ENCODE measurements around the gene WDFY2.

GRCh38 chr13:51659276-51660127 lies 75.2 kb downstream of the WDFY2 start:
- TF ChIP-seq, protein P1, sequence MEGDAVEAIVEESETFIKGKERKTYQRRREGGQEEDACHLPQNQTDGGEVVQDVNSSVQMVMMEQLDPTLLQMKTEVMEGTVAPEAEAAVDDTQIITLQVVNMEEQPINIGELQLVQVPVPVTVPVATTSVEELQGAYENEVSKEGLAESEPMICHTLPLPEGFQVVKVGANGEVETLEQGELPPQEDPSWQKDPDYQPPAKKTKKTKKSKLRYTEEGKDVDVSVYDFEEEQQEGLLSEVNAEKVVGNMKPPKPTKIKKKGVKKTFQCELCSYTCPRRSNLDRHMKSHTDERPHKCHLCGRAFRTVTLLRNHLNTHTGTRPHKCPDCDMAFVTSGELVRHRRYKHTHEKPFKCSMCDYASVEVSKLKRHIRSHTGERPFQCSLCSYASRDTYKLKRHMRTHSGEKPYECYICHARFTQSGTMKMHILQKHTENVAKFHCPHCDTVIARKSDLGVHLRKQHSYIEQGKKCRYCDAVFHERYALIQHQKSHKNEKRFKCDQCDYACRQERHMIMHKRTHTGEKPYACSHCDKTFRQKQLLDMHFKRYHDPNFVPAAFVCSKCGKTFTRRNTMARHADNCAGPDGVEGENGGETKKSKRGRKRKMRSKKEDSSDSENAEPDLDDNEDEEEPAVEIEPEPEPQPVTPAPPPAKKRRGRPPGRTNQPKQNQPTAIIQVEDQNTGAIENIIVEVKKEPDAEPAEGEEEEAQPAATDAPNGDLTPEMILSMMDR (IDR thresholded peaks at IDR 0.05; ENCODE audit: low read depth, low read length): no peak
- no peak for TF ChIP-seq EZH2phosphoT487 (IDR thresholded peaks at IDR 0.05; ENCODE audit: low read depth)
